MM.1S (cell line): Measurements from ENCODE around the gene STAT3.

ENCODE experiments used
- DNase-seq: peaks from one replicate; pipeline ENCODE4 v3.0.0-alpha.2; 2015
- H2AFZ ChIP-seq: fragments of 300-600 bp; sonication (generic); 2 replicates; pipeline ENCODE4 v1.6.0; 2016; ENCODE audit warnings: antibody characterized with exemption, low read length
- H3F3A ChIP-seq: fragments of 300-600 bp; sonication (generic); 2 replicates; pipeline ENCODE4 v1.6.1; 2016; ENCODE audit warnings: mild to moderate bottlenecking, antibody characterized with exemption, low read length, moderate library complexity, mixed read lengths; ENCODE audit not compliant: insufficient read depth
- H3K27ac ChIP-seq: fragments of 300-600 bp; sonication (generic); 2 replicates; pipeline ENCODE4 v1.5.1; 2016; ENCODE audit warnings: mild to moderate bottlenecking, low read length
- H3K27me3 ChIP-seq: fragments of 300-600 bp; sonication (generic); replicated peaks from 2 replicates; pipeline ENCODE4 v1.6.0; 2016; ENCODE audit warnings: low read length; ENCODE audit not compliant: insufficient read depth
- H3K36me3 ChIP-seq: fragments of 300-600 bp; sonication (generic); replicated peaks from 2 replicates; pipeline ENCODE4 v1.6.1; 2016; ENCODE audit warnings: mild to moderate bottlenecking, low read length, mixed read lengths; ENCODE audit not compliant: insufficient read depth
- H3K4me1 ChIP-seq: fragments of 300-600 bp; sonication (generic); 2 replicates; pipeline ENCODE4 v1.6.1; 2016; ENCODE audit warnings: low read length, mixed read lengths
- H3K4me2 ChIP-seq: fragments of 300-600 bp; sonication (generic); 2 replicates; pipeline ENCODE4 v1.6.0; 2016; ENCODE audit warnings: low read depth, low read length
- H3K4me3 ChIP-seq: fragments of 300-600 bp; sonication (generic); 2 replicates; pipeline ENCODE4 v1.5.1; 2016; ENCODE audit warnings: low read length, mixed read lengths
- H3K79me2 ChIP-seq: fragments of 300-600 bp; sonication (generic); 2 replicates; pipeline ENCODE4 v1.6.1; 2016; ENCODE audit warnings: mixed run types, low read length, mixed read lengths
- H3K9ac ChIP-seq: fragments of 300-600 bp; sonication (generic); 2 replicates; pipeline ENCODE4 v1.6.1; 2016; ENCODE audit warnings: low read length, mixed read lengths
- H3K9me2 ChIP-seq: fragments of 300-600 bp; sonication (generic); replicated peaks from 2 replicates; pipeline ENCODE4 v1.6.1; 2016; ENCODE audit warnings: mild to moderate bottlenecking, low read length, mixed read lengths; ENCODE audit not compliant: insufficient read depth
- H3K9me3 ChIP-seq: fragments of 300-600 bp; sonication (generic); replicated peaks from 2 replicates; pipeline ENCODE4 v1.6.1; 2016; ENCODE audit warnings: mild to moderate bottlenecking, low read length, mixed read lengths; ENCODE audit not compliant: insufficient read depth
- H4K20me1 ChIP-seq: fragments of 300-600 bp; sonication (generic); 2 replicates; pipeline ENCODE4 v1.6.1; 2016; ENCODE audit warnings: mild to moderate bottlenecking, low read length, moderate library complexity, mixed read lengths; ENCODE audit not compliant: insufficient read depth
- CTCF ChIP-seq: fragments of 300-600 bp; sonication (generic); IDR thresholded peaks from 2 replicates; pipeline ENCODE4 v1.5.1; 2016; ENCODE audit warnings: antibody characterized with exemption, low read length, mixed read lengths
- EZH2 ChIP-seq: fragments of 300-600 bp; sonication (generic); optimal IDR thresholded peaks from 2 replicates; pipeline ENCODE3; 2017; ENCODE audit warnings: low read depth, mild to moderate bottlenecking, antibody characterized with exemption, low read length, mixed read lengths
- EZH2phosphoT487 ChIP-seq: fragments of 300-600 bp; sonication (generic); IDR thresholded peaks from 2 replicates; pipeline ENCODE4 v1.6.1; 2018; ENCODE audit warnings: antibody characterized with exemption, low read length

Gene STAT3

GRCh38 chr17:42411361-42411760 lies 23.1 kb upstream of the STAT3 start:
- Histone ChIP-seq H3F3A (no peaks in the 10 kb centered on the region), H3K79me2 (no peaks in the 10 kb centered on the region), H3K27me3 (no peaks in the 10 kb centered on the region), H3K4me3 (no peak overlapping the region), H3K27ac (no peak overlapping the region), H3K4me2 (no peak overlapping the region), H3K9me2 (no peaks in the 10 kb centered on the region), H3K9ac (no peak overlapping the region), H3K36me3 (no peaks in the 10 kb centered on the region), H2AFZ (no peak overlapping the region), H3K4me1 (peaks cover 15% of the 10 kb centered on the region), H3K9me3 (no peaks in the 10 kb centered on the region), H4K20me1 (no peaks in the 10 kb centered on the region)
- DNase-seq: no peak
- no peak for TF ChIP-seq EZH2phosphoT487

- DNase-seq: no peak
- H3K4me3 ChIP-seq: no peak overlapping the region
- no peaks in the 10 kb centered on the region for H3K79me2 ChIP-seq
- no peaks in the 10 kb centered on the region for H4K20me1 ChIP-seq
- no peak overlapping the region for H3K27ac ChIP-seq
- TF ChIP-seq EZH2 (no peak), CTCF (no peak), EZH2phosphoT487 (no peak)
- H3K36me3 ChIP-seq: no peaks in the 10 kb centered on the region
- H2AFZ ChIP-seq: no peak overlapping the region
- H3K9ac ChIP-seq: no peak overlapping the region
- no peaks in the 10 kb centered on the region for H3K9me3 ChIP-seq
- peaks cover 11% of the 10 kb centered on the region for H3K4me1 ChIP-seq
- H3K9me2 ChIP-seq: no peaks in the 10 kb centered on the region
- H3K4me2 ChIP-seq: no peak overlapping the region
- no peaks in the 10 kb centered on the region for H3K27me3 ChIP-seq
- no peaks in the 10 kb centered on the region for H3F3A ChIP-seq
These were observed 22.1 kb upstream of the STAT3 start for GRCh38 chr17:42410319-42410685.

GRCh38 chr17:42409523-42410318 lies 21.5 kb upstream of the STAT3 start:
- no peaks in the 10 kb centered on the region for H3F3A ChIP-seq
- H4K20me1 ChIP-seq: no peaks in the 10 kb centered on the region
- no peaks in the 10 kb centered on the region for H3K9me3 ChIP-seq
- H3K9ac ChIP-seq: no peak overlapping the region
- H3K4me1 ChIP-seq: peaks cover 6% of the 10 kb centered on the region
- no peaks in the 10 kb centered on the region for H3K36me3 ChIP-seq
- H3K9me2 ChIP-seq: no peaks in the 10 kb centered on the region
- DNase-seq: no peak
- H3K27me3 ChIP-seq: no peaks in the 10 kb centered on the region
- H2AFZ ChIP-seq: no peak overlapping the region
- no peaks in the 10 kb centered on the region for H3K79me2 ChIP-seq
- no peak overlapping the region for H3K27ac ChIP-seq
- no peak overlapping the region for H3K4me3 ChIP-seq
- TF ChIP-seq EZH2: no peak
- TF ChIP-seq EZH2phosphoT487: no peak
- no peak for TF ChIP-seq CTCF
- no peak overlapping the region for H3K4me2 ChIP-seq

- H3K79me2 ChIP-seq: no peaks in the 10 kb centered on the region
- H3K9me2 ChIP-seq: no peaks in the 10 kb centered on the region
- no peak overlapping the region for H3K27ac ChIP-seq
- no peaks in the 10 kb centered on the region for H3K36me3 ChIP-seq
- H3K9ac ChIP-seq: no peak overlapping the region
- no peaks in the 10 kb centered on the region; the same call in 1 of the 2 replicates for H3K27me3 ChIP-seq
- H4K20me1 ChIP-seq: no peaks in the 10 kb centered on the region
- H3K4me3 ChIP-seq: no peak overlapping the region
- no peak for DNase-seq
- no peaks in the 10 kb centered on the region for H3F3A ChIP-seq
- TF ChIP-seq CTCF (no peak), EZH2 (no peak), EZH2phosphoT487 (no peak)
- H2AFZ ChIP-seq: no peak overlapping the region
- no peak overlapping the region for H3K4me2 ChIP-seq
- no peaks in the 10 kb centered on the region for H3K4me1 ChIP-seq
- H3K9me3 ChIP-seq: no peaks in the 10 kb centered on the region
These were observed 19.8 kb upstream of the STAT3 start for GRCh38 chr17:42408061-42408460.
